GM23248 (cell line): ENCODE data around the gene CFAP61. TPM values are rescaled to one million over a fixed set of nuclear protein-coding genes. Genes with fewer than 3 reads are reported as not detected.

ENCODE experiments used
- DNase-seq: peaks from one replicate; pipeline ENCODE4 v3.0.0-alpha.2; 2015
- H2AFZ ChIP-seq: fragments of 200-600 bp; sonication (generic); 2 replicates; pipeline ENCODE4 v1.6.1; 2016; ENCODE audit warnings: antibody characterized with exemption
- H3F3A ChIP-seq: fragments of 200-600 bp; sonication (generic); 2 replicates; pipeline ENCODE4 v1.6.1; 2016; ENCODE audit warnings: mild to moderate bottlenecking, antibody characterized with exemption, mixed run types; ENCODE audit not compliant: insufficient read depth
- H3K27ac ChIP-seq: fragments of 200-600 bp; sonication (generic); 2 replicates; pipeline ENCODE4 v1.5.1; 2016; ENCODE audit warnings: mild to moderate bottlenecking
- H3K27me3 ChIP-seq: fragments of 200-600 bp; sonication (generic); replicated peaks from 2 replicates; pipeline ENCODE4 v1.6.1; 2016; ENCODE audit warnings: mild to moderate bottlenecking; ENCODE audit not compliant: insufficient read depth
- H3K36me3 ChIP-seq: fragments of 200-600 bp; sonication (generic); 2 replicates; pipeline ENCODE4 v1.6.1; 2016; ENCODE audit warnings: low read depth, mild to moderate bottlenecking
- H3K4me1 ChIP-seq: fragments of 200-600 bp; sonication (generic); 2 replicates; pipeline ENCODE4 v1.6.1; 2016; ENCODE audit warnings: mild to moderate bottlenecking; ENCODE audit not compliant: insufficient read depth
- H3K4me2 ChIP-seq: fragments of 200-600 bp; sonication (generic); one replicate; pipeline ENCODE4 v1.6.1; 2016; ENCODE audit warnings: mild to moderate bottlenecking; ENCODE audit not compliant: unreplicated experiment
- H3K4me3 ChIP-seq: fragments of 200-600 bp; sonication (generic); 2 replicates; pipeline ENCODE4 v1.5.1; 2016; ENCODE audit warnings: mild to moderate bottlenecking
- H3K79me2 ChIP-seq: fragments of 200-600 bp; sonication (generic); 2 replicates; pipeline ENCODE4 v1.6.1; 2016; ENCODE audit warnings: mild to moderate bottlenecking; ENCODE audit not compliant: insufficient read depth
- H3K9ac ChIP-seq: fragments of 200-600 bp; sonication (generic); 2 replicates; pipeline ENCODE4 v1.6.1; 2016; ENCODE audit warnings: mild to moderate bottlenecking
- H3K9me2 ChIP-seq: fragments of 200-600 bp; sonication (generic); 2 replicates; pipeline ENCODE4 v1.6.1; 2016; ENCODE audit warnings: mixed run types, mild to moderate bottlenecking, moderate library complexity; ENCODE audit not compliant: insufficient read depth
- H3K9me3 ChIP-seq: fragments of 200-600 bp; sonication (generic); one replicate; pipeline ENCODE4 v1.6.1; 2017; ENCODE audit warnings: low read depth
- H4K20me1 ChIP-seq: fragments of 200-600 bp; sonication (generic); 2 replicates; pipeline ENCODE4 v1.6.0; 2016; ENCODE audit not compliant: insufficient read depth
- EZH2 ChIP-seq: fragments of 200-600 bp; sonication (generic); IDR thresholded peaks from 2 replicates; pipeline ENCODE4 v1.6.1; 2018; ENCODE audit warnings: antibody characterized with exemption, mild to moderate bottlenecking; ENCODE audit not compliant: insufficient read depth, poor library complexity, severe bottlenecking
- EZH2phosphoT487 ChIP-seq: fragments of 200-600 bp; sonication (generic); IDR thresholded peaks from 2 replicates; pipeline ENCODE4 v1.6.1; 2018; ENCODE audit warnings: antibody characterized with exemption, moderate library complexity, mild to moderate bottlenecking, low read depth; ENCODE audit not compliant: insufficient read depth
- WGBS, 2 experiments: methylation state at CpG; one replicate each; pipeline ENCODE4 v1.1.6; 2015 to 2017; ENCODE audit warnings: low lambda C conversion rate in 2 of 2, low coverage in 1 of 2; ENCODE audit errors: missing lambda C conversion rate in 2 of 2; 5-methylcytosine and 5-hydroxymethylcytosine counted together
- in situ Hi-C: fragments of 300-500 bp; cut with MboI; formaldehyde crosslinking; loops from 2 replicates; pipeline ENCODE4 v1.15.0; 2020
- polyA plus RNA-seq: library from polyadenylated mRNA; unstranded; fragments of >200 nt; fragmentation: Nextera tagmentation; extraction: Ambion mirVana; gene quantifications from 2 replicates; pipeline ENCODE4 v1.2.1, GENCODE V29; 2016
- total RNA-seq: library from RNA; depleted of rRNA; stranded (reverse); fragments of >200 nt; shearing (Covaris generic); gene quantifications from 2 replicates; pipeline ENCODE4 v1.2.3, GENCODE V29; 2014

Gene CFAP61
- total and polyA plus RNA-seq, 2 experiments from 2014 or later = not detected

DNA sequence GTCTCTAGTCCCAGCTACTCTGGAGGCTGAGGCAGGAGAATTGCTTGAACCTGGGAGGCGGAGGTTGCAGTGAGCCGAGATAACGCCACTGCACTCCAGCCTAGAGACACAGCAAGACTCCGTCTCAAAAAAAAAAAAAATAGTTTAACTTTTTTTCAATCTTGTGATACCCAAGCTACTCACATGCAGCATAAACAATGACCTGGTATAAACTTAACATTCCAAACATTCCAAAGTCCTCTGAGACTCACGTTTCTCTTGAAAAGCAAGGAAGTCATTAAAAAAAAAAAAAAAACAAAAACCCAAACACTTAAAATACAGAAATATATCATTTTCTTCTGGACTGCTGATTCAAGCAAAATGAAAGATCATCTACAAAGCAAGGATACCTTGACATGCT lies 14.4 kb upstream of the CFAP61 start:
- Histone ChIP-seq H3K36me3 (peaks cover 90% of the 10 kb centered on the region), H3K4me1 (peaks cover 29% of the 10 kb centered on the region), H3K27me3 (no peaks in the 10 kb centered on the region), H3K27ac (peak overlapping the region; percentile 38), H3K9me3 (no peaks in the 10 kb centered on the region), H3K4me2 (peak overlapping the region; percentile 58), H3K79me2 (peaks cover 25% of the 10 kb centered on the region), H3K9ac (no peak overlapping the region), H3K4me3 (no peak overlapping the region), H3K9me2 (no peaks in the 10 kb centered on the region), H3F3A (peaks cover 54% of the 10 kb centered on the region), H4K20me1 (no peaks in the 10 kb centered on the region), H2AFZ (no peak overlapping the region)
- peak; percentile 50 for DNase-seq
- TF ChIP-seq EZH2phosphoT487 (no peak), EZH2 (no peak)
- in situ Hi-C loops = no loop called here
- WGBS, 2 experiments = 56 to 62% methylated on average over 5 of the region's 5 CpGs

DNA sequence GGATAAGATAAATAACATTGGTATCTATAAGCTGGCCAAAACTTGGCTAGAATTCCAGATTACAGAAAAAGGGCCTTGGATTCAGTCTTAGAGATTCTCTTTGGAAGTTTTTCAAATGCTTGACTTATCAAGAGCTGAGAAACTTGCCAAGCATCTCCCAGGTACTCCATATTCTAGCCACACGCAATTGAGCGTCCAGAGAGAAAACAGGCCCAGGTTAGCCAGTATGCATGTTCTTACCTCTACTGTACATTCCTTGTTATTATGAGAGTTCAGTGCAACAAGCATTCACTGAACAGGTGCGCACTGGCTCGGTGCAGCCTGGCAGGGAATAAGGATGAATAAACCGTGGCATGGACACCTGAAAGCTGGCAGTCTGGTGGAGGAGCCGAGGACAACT lies 13.7 kb upstream of the CFAP61 start:
- H4K20me1 ChIP-seq = no peaks in the 10 kb centered on the region
- no peak for DNase-seq
- H3K9ac ChIP-seq = no peak overlapping the region
- WGBS, 2 experiments = 88 to 90% methylated on average over 6 of the region's 6 CpGs
- H3F3A ChIP-seq = peaks cover 48% of the 10 kb centered on the region
- in situ Hi-C loops = no loop called here
- H3K27ac ChIP-seq = no peak overlapping the region; the same call in 1 of the 2 replicates
- peak overlapping the region; percentile 58 for H3K4me2 ChIP-seq
- peaks cover 90% of the 10 kb centered on the region for H3K36me3 ChIP-seq
- no peak overlapping the region for H3K4me3 ChIP-seq
- H3K27me3 ChIP-seq = no peaks in the 10 kb centered on the region
- H3K9me3 ChIP-seq = no peaks in the 10 kb centered on the region
- TF ChIP-seq EZH2 (no peak), EZH2phosphoT487 (no peak)
- peaks cover 20% of the 10 kb centered on the region for H3K79me2 ChIP-seq
- peaks cover 29% of the 10 kb centered on the region for H3K4me1 ChIP-seq
- H3K9me2 ChIP-seq = no peaks in the 10 kb centered on the region
- H2AFZ ChIP-seq = no peak overlapping the region

DNA sequence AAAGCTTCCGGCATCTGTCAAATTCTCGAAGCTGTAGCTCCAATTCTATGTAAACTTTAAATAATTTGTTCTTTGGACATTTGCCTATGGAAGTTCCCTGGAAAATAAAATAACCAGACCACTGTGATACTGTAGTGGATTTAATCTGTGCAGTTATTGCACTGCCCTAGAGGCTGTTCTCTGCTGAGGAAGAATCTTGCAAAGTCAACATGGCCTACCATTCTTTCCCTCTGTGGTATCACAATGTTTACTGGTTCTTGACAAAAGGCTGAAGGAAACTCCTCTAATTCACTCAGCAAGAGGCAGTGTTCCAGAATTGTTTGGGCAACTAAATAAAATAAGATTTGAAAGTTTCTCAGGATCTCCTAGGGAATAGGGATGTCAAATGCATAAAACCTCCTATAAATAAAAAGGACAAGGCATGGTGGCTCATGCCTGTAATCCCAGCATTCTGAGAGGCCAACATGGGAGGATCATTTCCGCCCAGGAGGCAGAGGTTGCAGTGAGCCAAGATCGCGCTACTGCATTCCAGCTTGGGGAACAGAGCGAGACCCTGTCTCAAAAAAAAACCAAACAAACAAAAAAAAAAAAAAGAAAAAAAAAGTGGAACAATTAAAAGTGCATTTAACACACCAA lies 12.5 kb upstream of the CFAP61 start:
- in situ Hi-C loops = no loop called here
- Histone ChIP-seq H3F3A (peaks cover 37% of the 10 kb centered on the region), H3K9ac (no peak overlapping the region), H3K4me3 (no peak overlapping the region), H3K9me3 (no peaks in the 10 kb centered on the region), H3K9me2 (no peaks in the 10 kb centered on the region), H3K27me3 (no peaks in the 10 kb centered on the region), H3K79me2 (peaks cover 14% of the 10 kb centered on the region), H4K20me1 (no peaks in the 10 kb centered on the region), H2AFZ (no peak overlapping the region), H3K4me2 (no peak overlapping the region), H3K27ac (no peak overlapping the region), H3K4me1 (peaks cover 20% of the 10 kb centered on the region), H3K36me3 (peaks cover 93% of the 10 kb centered on the region)
- TF ChIP-seq EZH2 (no peak), EZH2phosphoT487 (no peak)
- WGBS, 2 experiments = 94 to 96% methylated on average over 6 of the region's 6 CpGs
- no peak for DNase-seq

DNA sequence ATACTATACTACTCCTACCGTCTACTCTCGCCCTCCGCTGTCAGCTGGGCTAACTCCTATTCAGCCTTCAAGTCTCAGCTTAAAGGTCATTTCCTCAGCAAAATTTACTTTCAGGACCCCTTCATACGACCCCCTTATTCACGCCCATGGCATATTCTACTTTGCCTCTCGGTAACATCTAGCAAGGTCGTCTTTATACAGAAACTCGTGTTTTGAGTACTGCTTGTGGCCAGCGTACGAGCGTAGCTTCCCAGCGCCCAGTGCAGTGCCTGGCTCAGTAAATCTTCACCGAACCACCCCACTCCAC lies 612 bp upstream of the CFAP61 start:
- Histone ChIP-seq H3K79me2 (peaks cover 24% of the 10 kb centered on the region), H3K9ac (peak overlapping the region; percentile 92), H3K9me3 (no peaks in the 10 kb centered on the region), H2AFZ (peak overlapping the region; percentile 86), H3K4me2 (peak overlapping the region; percentile 99), H3K27me3 (no peaks in the 10 kb centered on the region), H3K4me1 (peaks cover 13% of the 10 kb centered on the region), H3K9me2 (no peaks in the 10 kb centered on the region), H3K27ac (peak overlapping the region; percentile 82), H4K20me1 (no peaks in the 10 kb centered on the region), H3K4me3 (peak overlapping the region; percentile 99), H3K36me3 (peaks cover 32% of the 10 kb centered on the region), H3F3A (0 out of 2 replicates have a peak, but pooled peaks cover 3% of the 10 kb centered on the region)
- DNase-seq = no peak
- TF ChIP-seq EZH2phosphoT487 = no peak
- no peak for TF ChIP-seq EZH2
- in situ Hi-C loops = no loop called here
- WGBS, 2 experiments = 1 to 3% methylated on average over 13 of the region's 13 CpGs
